Posterior cingulate gyrus (tissue), 11 donors: ENCODE data around the gene PRSS2.

Source experiments
- DNase-seq, 10 donors: peaks; one replicate each; pipeline versions ENCODE4 v3.0.0 to v3.0.0-alpha.2; 2020 to 2021; ENCODE audit warnings: mixed read lengths in 3 of 10
- intact Hi-C: fragments of 100-400 bp; cut with DNase I; formaldehyde crosslinking; loops from one replicate; pipeline ENCODE4 v1.15.1; 2023

The PRSS2 gene

GRCh38 chr7:142817506-142817905 lies 46.7 kb downstream of the PRSS2 start:
- intact Hi-C loops, result no loop called here
- DNase-seq, result no peak

- DNase-seq, result no peak
- intact Hi-C loops, result no loop called here
These were observed 48.8 kb downstream of the PRSS2 start for GRCh38 chr7:142819530-142819929.

- DNase-seq, result no peak
- intact Hi-C loops, result no loop called here
These were observed 51.9 kb downstream of the PRSS2 start for GRCh38 chr7:142822714-142823113.
